ENCODE results near the gene UBIAD1. TPM values are rescaled to one million over a fixed set of nuclear protein-coding genes. Genes with fewer than 3 reads are reported as not detected.
"Not testable (repeated sequence)": the region's sequence is repeated elsewhere in the genome, so short reads cannot be mapped to it uniquely, and the experiment has no call there.

The UBIAD1 gene
- 15.9 and 18.1 TPM in 2 replicates for total RNA-seq (2014; rRNA removed; shearing (Covaris generic))

- DNase-seq (ENCODE audit: low spot score): peak; percentile 83
These were observed at the start of gene UBIAD1 for GRCh38 chr1:11272832-11273594. UBIAD1 (plus strand) TSS chr1:11273198; CDS start chr1:11273532, 334 bp downstream.

GRCh38 chr1:11227106-11228077, 45.6 kb upstream of the UBIAD1 start:
- no peak for DNase-seq (ENCODE audit: low spot score)

GRCh38 chr1:11229203-11229602, 43.8 kb upstream of the UBIAD1 start:
- DNase-seq (ENCODE audit: low spot score): no peak

GRCh38 chr1:11233208-11233607, 39.8 kb upstream of the UBIAD1 start:
- DNase-seq (ENCODE audit: low spot score): no peak

- no peak for DNase-seq (ENCODE audit: low spot score)
These were observed 35.6 kb upstream of the UBIAD1 start for GRCh38 chr1:11237356-11237755.

GRCh38 chr1:11238311-11238710, 34.7 kb upstream of the UBIAD1 start:
- DNase-seq (ENCODE audit: low spot score): no peak

- no peak for DNase-seq (ENCODE audit: low spot score)
These were observed 27.8 kb upstream of the UBIAD1 start for GRCh38 chr1:11245248-11245647.

- no peak for DNase-seq (ENCODE audit: low spot score)
These were observed 26.9 kb upstream of the UBIAD1 start for GRCh38 chr1:11245904-11246719.

- DNase-seq (ENCODE audit: low spot score): no peak
These were observed 24.8 kb upstream of the UBIAD1 start for GRCh38 chr1:11248169-11248568.

- DNase-seq (ENCODE audit: low spot score): no peak
These were observed 20.5 kb upstream of the UBIAD1 start for GRCh38 chr1:11252538-11252937.

- no peak for DNase-seq (ENCODE audit: low spot score)
These were observed 19.8 kb upstream of the UBIAD1 start for GRCh38 chr1:11253226-11253625.

GRCh38 chr1:11256299-11256698, 16.7 kb upstream of the UBIAD1 start:
- no peak for DNase-seq (ENCODE audit: low spot score)

GRCh38 chr1:11262171-11263049, 10.6 kb upstream of the UBIAD1 start, which contains the start of gene MTOR:
MTOR (minus strand) TSS chr1:11262551; CDS start chr1:11259409, 3,142 bp downstream.
- peak; percentile 99 for DNase-seq (ENCODE audit: low spot score)

- DNase-seq (ENCODE audit: low spot score): no peak
These were observed 6.5 kb upstream of the UBIAD1 start for GRCh38 chr1:11266268-11267074.

GRCh38 chr1:11267350-11268337, 5.4 kb upstream of the UBIAD1 start:
- not testable (repeated sequence) for DNase-seq (ENCODE audit: low spot score)

- no peak for DNase-seq (ENCODE audit: low spot score)
These were observed 510 bp upstream of the UBIAD1 start for GRCh38 chr1:11272544-11272831.

- peak; percentile 39 for DNase-seq (ENCODE audit: low spot score)
These were observed 717 bp downstream of the UBIAD1 start for GRCh38 chr1:11273595-11274234.

GRCh38 chr1:11279152-11279551, 6.2 kb downstream of the UBIAD1 start:
- no peak for DNase-seq (ENCODE audit: low spot score)

Measured in HT-29 (cell line).